GM18907 (cell line): Measurements from ENCODE around the gene PTPRN2.

Experiments used
- ATAC-seq: cut with Tn5 transposase; IDR thresholded peaks from one replicate; pipeline ENCODE4 v1.9.1; 2021; ENCODE audit warnings: mild to moderate bottlenecking, moderate library complexity; ENCODE audit not compliant: unreplicated experiment

The PTPRN2 gene

GRCh38 chr7:158557441-158557755 lies 30.2 kb downstream of the PTPRN2 start:
- ATAC-seq = no peak

- ATAC-seq = no peak
Measured at GRCh38 chr7:158556721-158557440, 30.7 kb downstream of the PTPRN2 start.

- no peak for ATAC-seq
Measured at GRCh38 chr7:158555034-158555520, 32.5 kb downstream of the PTPRN2 start.

- ATAC-seq = no peak
Measured at GRCh38 chr7:158550886-158551452, 36.7 kb downstream of the PTPRN2 start.

- no peak for ATAC-seq
Measured at GRCh38 chr7:158550394-158550700, 37.3 kb downstream of the PTPRN2 start.

GRCh38 chr7:158549616-158550393 lies 37.8 kb downstream of the PTPRN2 start:
- no peak for ATAC-seq

GRCh38 chr7:158549176-158549615 lies 38.4 kb downstream of the PTPRN2 start:
- ATAC-seq = no peak

- no peak for ATAC-seq
Measured at GRCh38 chr7:158548726-158549125, 38.9 kb downstream of the PTPRN2 start.

- ATAC-seq = no peak
Measured at GRCh38 chr7:158547817-158548216, 39.8 kb downstream of the PTPRN2 start.

- ATAC-seq = no peak
Measured at GRCh38 chr7:158546626-158547025, 41.0 kb downstream of the PTPRN2 start.

GRCh38 chr7:158546214-158546613 lies 41.4 kb downstream of the PTPRN2 start:
- no peak for ATAC-seq

- ATAC-seq = no peak
Measured at GRCh38 chr7:158544708-158545107, 42.9 kb downstream of the PTPRN2 start.

GRCh38 chr7:158543840-158544239 lies 43.8 kb downstream of the PTPRN2 start:
- ATAC-seq = no peak

GRCh38 chr7:158542651-158543566 lies 44.7 kb downstream of the PTPRN2 start:
- no peak for ATAC-seq

GRCh38 chr7:158541346-158542010 lies 46.1 kb downstream of the PTPRN2 start:
- ATAC-seq = peak; percentile 86

GRCh38 chr7:158539711-158540146 lies 47.9 kb downstream of the PTPRN2 start:
- ATAC-seq = no peak

GRCh38 chr7:158538156-158538946 lies 49.3 kb downstream of the PTPRN2 start:
- ATAC-seq = no peak

GRCh38 chr7:158537516-158537882 lies 50.1 kb downstream of the PTPRN2 start:
- no peak for ATAC-seq

- ATAC-seq = no peak
Measured at GRCh38 chr7:158536871-158537515, 50.6 kb downstream of the PTPRN2 start.
